Activated CD4-positive, alpha-beta memory T cell treated with anti-CD3 and anti-CD28 coated beads, Interleukin-2, amount 10 ng/mL, durations not matched to agents 7 days and 5 days (primary cell): ENCODE results near the gene GPC2. TPM values are rescaled to one million over a fixed set of nuclear protein-coding genes. Genes with fewer than 3 reads are reported as not detected.

Source experiments
- CTCF ChIA-PET: fragments of 350-600 bp; sonication (Branson Sonifier 250); formaldehyde crosslinking; loops from one replicate; lab custom pipeline; 2021; ENCODE audit warnings: antibody characterized with exemption, inconsistent platforms; lab: Charles Lee
- POLR2A ChIA-PET: fragments of 350-600 bp; sonication (Branson Sonifier 250); formaldehyde crosslinking; loops from one replicate; lab custom pipeline; 2021; ENCODE audit warnings: antibody characterized with exemption; lab: Charles Lee
- DNase-seq: peaks from one replicate; pipeline ENCODE4 v3.0.0-alpha.2; 2020
- H3K27ac Mint-ChIP-seq: one replicate; pipeline ENCODE4 v1.8.0; 2021; ENCODE audit warnings: mild to moderate bottlenecking, mixed read lengths
- H3K27me3 Mint-ChIP-seq: one replicate; pipeline ENCODE4 v1.8.0; 2021; ENCODE audit warnings: mixed read lengths
- H3K36me3 Mint-ChIP-seq: one replicate; pipeline ENCODE4 v1.8.0; 2021; ENCODE audit warnings: low read depth, mixed read lengths
- H3K4me1 Mint-ChIP-seq: one replicate; pipeline ENCODE4 v1.8.0; 2021; ENCODE audit warnings: mixed read lengths
- H3K4me3 Mint-ChIP-seq: one replicate; pipeline ENCODE4 v1.8.0; 2021; ENCODE audit warnings: mild to moderate bottlenecking, mixed read lengths
- H3K9me3 Mint-ChIP-seq: one replicate; pipeline ENCODE4 v1.8.0; 2021; ENCODE audit warnings: mixed read lengths
- total RNA-seq, 2 experiments: library from RNA; stranded (reverse); gene quantifications; one replicate each; pipeline ENCODE4 v1.2.3, GENCODE V29; 2021

The GPC2 gene
- total RNA-seq, 2 experiments from 2014 or later = 3.8 to 4.8 TPM

DNA sequence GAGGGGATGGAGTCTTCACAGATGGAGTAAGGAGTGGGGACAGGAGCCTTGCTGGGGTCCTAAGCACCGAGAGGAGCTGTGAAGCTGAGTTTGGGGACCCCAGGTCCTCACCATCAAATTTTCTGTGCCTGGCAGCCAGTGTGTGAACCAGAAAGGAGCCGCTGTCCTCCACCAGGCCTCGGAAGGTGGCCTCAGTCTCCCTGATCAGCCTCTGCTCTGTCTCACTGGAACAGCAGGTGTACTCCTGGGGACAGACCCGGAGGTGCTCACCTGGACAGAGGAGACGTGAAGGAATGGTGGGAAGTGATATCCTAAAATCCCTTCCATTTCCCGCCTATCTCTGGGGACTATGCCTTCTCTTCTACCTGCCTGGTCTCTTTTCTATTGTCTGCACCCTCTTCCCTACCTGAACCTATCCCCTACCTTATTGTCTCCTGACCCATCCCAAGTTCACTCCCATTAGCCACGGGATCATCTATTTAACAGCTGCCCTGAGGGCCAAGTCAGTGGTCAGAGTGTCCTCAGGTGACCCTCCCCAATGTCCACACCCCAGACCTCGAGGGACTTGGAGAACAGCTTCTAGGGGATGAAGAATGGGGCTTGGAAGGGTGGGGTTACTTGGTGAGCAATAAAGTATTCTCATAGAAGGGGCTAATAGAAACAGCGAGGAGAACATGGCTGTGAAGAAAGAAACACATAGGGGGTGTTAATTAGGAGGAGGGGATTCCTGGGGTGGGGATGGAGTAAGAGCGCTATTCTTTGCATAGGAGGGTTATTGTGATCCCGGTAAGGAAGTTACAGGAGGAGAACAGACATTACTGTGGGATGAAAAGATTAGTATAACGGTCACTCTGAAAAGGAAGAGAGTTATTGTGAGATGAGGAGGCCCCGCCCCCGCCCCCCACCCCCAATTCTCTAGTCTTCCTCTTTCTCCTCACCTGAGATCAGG is 811 bp downstream of the GPC2 start:
- Mint-ChIP-seq H3K9me3 (peaks cover 4% of the 10 kb centered on the region), H3K36me3 (peaks cover 9% of the 10 kb centered on the region), H3K27ac (peak overlapping the region; percentile 9), H3K4me1 (peaks cover 35% of the 10 kb centered on the region), H3K4me3 (peak overlapping the region; percentile 67), H3K27me3 (peaks cover 27% of the 10 kb centered on the region)
- CTCF ChIA-PET = interaction anchor here (0.9 to 2.5 kb wide), 9 partner anchors 9 to 170 kb away, joined by 3 to 14 read pairs (median 3); partner anchors contain the start of genes PVRIG and TRAPPC14
- POLR2A ChIA-PET = interaction anchor here (1.0 to 4.6 kb wide), 7 partner anchors 9 to 253 kb away, joined by 3 to 30 read pairs (median 5); partner anchors contain the start of genes AP4M1, GAL3ST4, LAMTOR4 and MCM7
- no peak for DNase-seq

DNA sequence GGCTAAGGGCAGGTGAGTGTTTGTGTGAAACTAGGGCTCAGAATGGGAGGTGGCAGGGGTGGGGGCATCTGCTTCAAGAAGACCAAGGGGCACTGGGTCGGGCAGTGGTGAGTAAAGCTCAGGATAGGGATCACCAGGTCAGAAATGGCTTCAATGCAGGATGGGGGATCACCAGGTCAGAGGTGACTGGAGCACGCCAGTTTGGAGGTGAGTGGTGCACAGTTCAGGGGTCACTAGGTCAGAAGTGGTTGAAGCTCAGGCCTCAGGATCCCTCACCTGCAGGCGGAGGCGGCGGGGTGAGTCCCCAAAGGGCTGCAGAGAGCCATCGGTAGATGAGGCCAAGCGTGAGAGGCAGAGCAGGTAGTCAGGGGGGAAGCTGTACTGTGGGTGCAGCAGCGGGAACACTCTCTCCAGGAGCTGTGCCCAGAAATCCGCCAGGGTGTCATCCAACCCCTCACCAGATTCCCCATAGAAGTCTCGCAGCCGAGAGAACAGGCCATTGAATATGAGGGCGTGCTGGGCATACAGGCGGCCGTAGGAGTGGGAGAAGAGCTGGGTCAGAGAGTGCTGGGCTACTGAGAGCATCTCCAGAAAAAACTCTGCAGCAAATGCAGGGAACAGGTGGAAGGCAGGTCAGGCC is 1.8 kb downstream of the GPC2 start:
- Mint-ChIP-seq H3K4me3 (no peak overlapping the region), H3K9me3 (peaks cover 2% of the 10 kb centered on the region), H3K27ac (no peak overlapping the region), H3K36me3 (peaks cover 2% of the 10 kb centered on the region), H3K27me3 (peaks cover 32% of the 10 kb centered on the region), H3K4me1 (peaks cover 32% of the 10 kb centered on the region)
- ChIA-PET CTCF (no interaction called here), POLR2A (interaction anchor here (1.0 to 1.4 kb wide), 3 partner anchors 9 to 74 kb away, joined by 3 to 5 read pairs (median 3); partner anchors contain the start of genes AP4M1, LAMTOR4 and MCM7)
- DNase-seq = no peak

DNA sequence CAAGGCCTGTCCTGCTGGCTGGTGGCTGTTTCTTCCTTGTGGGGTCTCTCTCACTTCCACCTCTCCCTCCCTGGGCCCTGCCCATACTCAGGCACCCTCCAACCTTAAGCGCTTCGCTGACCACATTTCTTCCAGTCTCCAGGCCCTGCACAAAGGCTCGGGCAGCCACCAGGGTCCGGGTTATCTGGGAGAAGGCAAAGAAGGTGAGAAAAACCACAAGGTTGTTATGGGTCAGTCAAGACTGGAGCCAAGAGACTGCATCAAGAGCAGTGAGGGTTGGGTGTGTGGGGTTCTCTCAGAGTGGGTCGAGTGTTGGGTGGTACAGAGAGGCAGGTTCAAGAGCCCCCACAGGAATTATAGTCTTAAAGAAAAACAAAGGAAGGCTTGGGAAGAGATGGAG is 2.6 kb downstream of the GPC2 start:
- Mint-ChIP-seq H3K9me3 (no peaks in the 10 kb centered on the region), H3K4me3 (no peak overlapping the region), H3K27ac (no peak overlapping the region), H3K27me3 (peaks cover 32% of the 10 kb centered on the region), H3K4me1 (peaks cover 38% of the 10 kb centered on the region), H3K36me3 (no peaks in the 10 kb centered on the region)
- ChIA-PET POLR2A (interaction anchor here (1.4 kb wide), 1 partner anchor 8 kb away, joined by 5 read pairs; no protein-coding TSS in a partner anchor), CTCF (no interaction called here)
- DNase-seq = no peak

DNA sequence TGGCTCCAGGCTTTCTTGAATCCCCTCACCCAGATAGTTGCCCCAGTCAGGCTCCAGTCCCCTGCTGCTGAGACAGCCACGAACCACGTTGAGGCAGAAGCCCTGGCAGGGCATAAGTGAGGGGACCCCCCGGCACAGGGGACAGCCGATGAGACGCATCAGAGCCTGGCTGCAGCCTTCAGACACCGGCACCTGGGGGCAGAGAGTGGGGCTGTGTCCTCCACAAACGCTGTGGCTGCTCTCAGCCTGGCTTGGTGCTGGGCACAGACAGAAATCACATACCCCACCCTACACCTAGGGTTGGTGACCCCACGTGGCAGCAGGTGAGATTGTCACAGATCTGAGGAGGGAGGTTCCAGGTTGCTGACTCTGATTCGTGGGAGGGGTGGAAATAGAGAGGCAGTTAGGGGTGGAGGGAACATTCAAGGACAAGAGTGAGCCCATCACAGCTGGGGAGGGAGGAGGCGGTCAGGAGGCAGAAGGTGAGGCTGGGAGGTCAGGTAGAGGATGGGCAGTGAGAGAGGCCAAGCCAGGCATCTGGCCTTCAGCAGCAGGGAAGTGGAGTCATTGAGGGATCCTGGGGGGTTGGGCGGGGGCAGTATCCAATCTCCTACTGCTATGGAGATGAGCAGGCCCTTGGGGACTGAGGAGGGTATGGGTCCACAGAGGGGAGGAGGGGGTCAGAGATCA is 3.2 kb downstream of the GPC2 start:
- H3K36me3 Mint-ChIP-seq = no peaks in the 10 kb centered on the region
- H3K4me3 Mint-ChIP-seq = no peak overlapping the region
- H3K9me3 Mint-ChIP-seq = no peaks in the 10 kb centered on the region
- DNase-seq = no peak
- no peak overlapping the region for H3K27ac Mint-ChIP-seq
- H3K4me1 Mint-ChIP-seq = peaks cover 41% of the 10 kb centered on the region
- H3K27me3 Mint-ChIP-seq = peaks cover 35% of the 10 kb centered on the region
- ChIA-PET CTCF (no interaction called here), POLR2A (no interaction called here)

DNA sequence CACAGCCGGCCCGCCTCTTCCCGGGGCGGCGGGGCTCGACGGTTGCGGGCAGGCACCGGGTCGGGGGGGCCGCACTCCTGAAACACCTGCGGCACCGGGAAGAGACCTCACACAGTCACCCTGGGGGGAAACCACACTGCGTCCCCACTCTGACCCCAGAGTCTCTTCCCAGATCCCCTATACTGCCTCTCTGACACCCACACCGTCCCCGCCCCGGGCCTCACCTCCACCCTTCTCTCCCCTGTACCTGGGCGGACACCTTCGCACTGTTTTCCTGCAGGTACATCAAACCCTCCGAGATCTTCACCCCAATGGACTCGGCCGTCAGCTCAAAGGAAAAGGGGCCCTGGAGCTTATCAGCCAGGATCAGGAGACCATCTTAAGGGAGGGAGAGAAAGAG is 5.3 kb downstream of the GPC2 start:
- ChIA-PET CTCF (interaction anchor here (1.1 to 1.5 kb wide), 4 partner anchors 14 to 39 kb away, joined by 3 to 4 read pairs (median 4); no protein-coding TSS in a partner anchor), POLR2A (interaction anchor here (2.5 kb wide), 1 partner anchor 14 kb away, joined by 20 read pairs; the partner anchor contains the start of gene TRAPPC14)
- peaks cover 52% of the 10 kb centered on the region for H3K27me3 Mint-ChIP-seq
- no peak for DNase-seq
- H3K4me1 Mint-ChIP-seq = peaks cover 52% of the 10 kb centered on the region
- no peaks in the 10 kb centered on the region for H3K9me3 Mint-ChIP-seq
- no peak overlapping the region for H3K27ac Mint-ChIP-seq
- peak overlapping the region; percentile 62 for H3K4me3 Mint-ChIP-seq
- no peaks in the 10 kb centered on the region for H3K36me3 Mint-ChIP-seq

DNA sequence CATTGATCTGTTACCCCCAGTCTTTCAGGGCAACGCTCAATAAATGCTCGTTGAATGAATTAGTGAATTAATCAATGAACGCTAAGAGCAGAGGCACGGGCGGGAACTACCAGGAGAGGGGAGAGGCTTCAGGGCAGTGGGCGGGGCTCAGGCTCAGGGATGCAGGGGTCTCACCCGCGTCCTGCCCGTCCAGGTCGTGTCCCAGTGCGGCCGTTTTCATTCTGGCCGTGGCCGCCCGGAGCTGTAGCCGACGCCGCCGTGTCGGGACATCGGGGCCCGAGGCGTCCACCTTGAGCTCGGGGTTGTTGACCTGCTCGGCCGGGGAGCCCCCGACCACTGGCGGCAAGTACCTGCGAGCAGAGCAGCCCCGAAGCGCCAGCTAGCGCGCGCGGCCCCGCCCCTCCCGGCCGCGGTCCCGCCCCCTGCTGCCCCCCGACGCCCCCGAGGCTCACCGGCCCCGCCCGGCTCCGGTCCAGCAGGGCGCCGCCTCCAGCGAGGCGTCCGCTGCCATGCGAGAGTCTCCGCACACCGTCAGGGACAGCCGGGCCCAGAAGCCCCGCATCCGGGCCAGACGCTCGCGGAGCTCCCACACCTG is 6.0 kb downstream of the GPC2 start:
- Mint-ChIP-seq H3K36me3 (no peaks in the 10 kb centered on the region), H3K4me3 (peak overlapping the region; percentile 47), H3K27me3 (peaks cover 51% of the 10 kb centered on the region), H3K27ac (no peak overlapping the region), H3K9me3 (no peaks in the 10 kb centered on the region), H3K4me1 (peaks cover 53% of the 10 kb centered on the region)
- POLR2A ChIA-PET = interaction anchor here (2.5 kb wide), 1 partner anchor 13 kb away, joined by 20 read pairs; the partner anchor contains the start of gene TRAPPC14
- DNase-seq = no peak
- CTCF ChIA-PET = interaction anchor here (1.1 to 1.3 kb wide), 3 partner anchors 19 to 38 kb away, joined by 3 to 4 read pairs (median 4); no protein-coding TSS in a partner anchor

DNA sequence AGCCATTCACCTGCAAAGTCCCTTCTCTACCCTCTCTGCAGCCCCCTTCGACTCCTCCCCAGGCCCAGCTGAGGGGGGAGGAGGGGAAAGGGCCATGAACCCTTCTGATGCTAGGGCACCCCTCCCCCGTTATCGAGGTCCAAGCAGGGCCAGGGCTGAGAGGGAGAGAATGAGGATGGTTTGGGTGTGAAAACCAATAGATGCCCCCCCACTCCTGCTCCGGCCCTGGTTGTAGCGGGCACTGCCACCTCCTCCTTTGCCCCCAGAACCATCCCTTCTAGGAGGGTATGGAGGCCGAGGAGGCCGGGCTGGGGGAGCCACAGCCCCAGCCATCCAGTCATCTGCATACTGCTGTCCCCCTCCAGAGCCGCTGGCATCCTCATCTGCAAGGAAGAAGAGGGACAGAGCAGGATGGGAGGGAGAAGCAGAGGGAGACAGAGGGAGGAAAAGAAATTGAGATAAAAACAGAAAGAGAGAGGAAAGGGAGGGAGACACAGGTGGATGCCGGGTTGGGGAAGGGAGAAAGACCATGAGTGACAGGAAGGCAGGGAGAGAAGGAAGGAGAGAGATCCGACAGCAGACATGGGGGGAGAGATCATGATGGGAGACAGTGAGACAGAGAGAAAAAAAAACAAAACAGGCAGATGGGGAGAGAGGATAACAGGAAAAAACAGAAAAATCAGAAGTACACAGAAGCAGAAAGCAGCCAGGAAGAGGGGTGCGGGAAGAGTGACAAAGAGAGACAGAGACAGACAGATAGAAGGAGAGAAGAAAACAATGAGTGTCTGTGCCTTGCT is 6.9 kb downstream of the GPC2 start:
- H3K36me3 Mint-ChIP-seq = no peaks in the 10 kb centered on the region
- peaks cover 60% of the 10 kb centered on the region for H3K4me1 Mint-ChIP-seq
- ChIA-PET CTCF (interaction anchor here (1.1 to 1.3 kb wide), 2 partner anchors 38 to 39 kb away, joined by 3 to 4 read pairs; no protein-coding TSS in a partner anchor), POLR2A (interaction anchor here (2.5 kb wide), 1 partner anchor 12 kb away, joined by 20 read pairs; the partner anchor contains the start of gene TRAPPC14)
- peak overlapping the region; percentile 47 for H3K4me3 Mint-ChIP-seq
- no peaks in the 10 kb centered on the region for H3K9me3 Mint-ChIP-seq
- H3K27me3 Mint-ChIP-seq = peaks cover 48% of the 10 kb centered on the region
- H3K27ac Mint-ChIP-seq = no peak overlapping the region
- DNase-seq = no peak

DNA sequence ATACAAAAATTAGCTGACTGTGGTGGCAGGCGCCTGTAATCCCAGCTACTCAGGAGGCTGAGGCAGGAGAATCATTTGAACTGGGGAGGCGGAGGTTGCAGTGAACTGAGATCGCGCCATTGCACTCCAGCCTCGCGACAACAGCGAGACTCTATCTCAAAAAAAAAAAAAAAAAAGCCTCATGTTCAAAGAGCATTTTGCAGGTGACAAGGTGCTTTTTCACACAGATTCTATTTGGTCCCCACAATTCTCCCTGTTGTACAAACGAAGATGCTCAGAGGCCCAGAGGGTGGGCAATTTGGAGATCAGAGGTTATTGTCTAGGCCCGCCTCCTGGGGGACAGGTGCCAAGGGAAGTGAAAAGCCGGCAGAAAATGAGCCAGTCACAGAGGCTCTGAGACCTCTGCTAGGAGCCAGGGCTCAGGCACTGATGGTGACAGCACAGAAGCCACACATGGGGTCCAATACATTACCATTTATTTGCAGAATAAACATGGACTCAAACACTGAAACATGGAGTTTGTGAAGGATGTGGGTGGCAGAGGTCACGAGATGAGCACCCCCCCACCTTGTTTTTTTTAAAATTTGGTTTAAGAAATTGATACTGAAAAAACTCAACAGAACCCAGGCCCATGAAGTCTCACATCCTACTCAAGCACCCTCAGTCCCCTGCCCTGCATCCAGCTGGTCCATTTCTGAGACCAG is 7.9 kb downstream of the GPC2 start:
- no peak for DNase-seq
- Mint-ChIP-seq H3K4me1 (peaks cover 63% of the 10 kb centered on the region), H3K36me3 (no peaks in the 10 kb centered on the region), H3K27me3 (peaks cover 43% of the 10 kb centered on the region), H3K27ac (no peak overlapping the region), H3K4me3 (no peak overlapping the region), H3K9me3 (no peaks in the 10 kb centered on the region)
- CTCF ChIA-PET = interaction anchor here (0.7 to 1.9 kb wide), 3 partner anchors 10 to 41 kb away, joined by 3 to 5 read pairs (median 3); no protein-coding TSS in a partner anchor
- POLR2A ChIA-PET = interaction anchor here (4.0 to 4.4 kb wide), 2 partner anchors 9 to 12 kb away, joined by 27 to 30 read pairs; partner anchors contain the start of genes GPC2, STAG3 and TRAPPC14

DNA sequence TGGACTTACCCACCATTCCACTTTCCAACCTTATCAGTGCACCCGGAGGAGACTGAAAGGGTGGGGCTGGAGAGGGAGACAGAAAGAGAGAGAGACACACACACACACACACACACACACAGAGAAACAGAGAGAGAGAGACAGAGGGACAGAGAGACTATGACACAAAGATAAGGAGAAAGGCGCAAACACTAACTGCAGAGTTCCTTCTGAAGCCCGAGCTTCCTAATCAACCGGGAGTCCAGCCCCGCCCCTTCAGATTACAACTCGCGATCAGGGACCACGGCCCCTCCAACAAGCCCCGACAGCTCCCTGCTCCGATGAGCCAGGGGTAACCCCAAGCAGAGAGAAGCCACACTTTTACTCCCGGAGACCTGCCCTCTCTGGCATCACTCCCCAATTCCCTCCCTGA is 9.3 kb downstream of the GPC2 start:
- Mint-ChIP-seq H3K4me1 (peaks cover 76% of the 10 kb centered on the region), H3K4me3 (peak overlapping the region; percentile 58), H3K36me3 (no peaks in the 10 kb centered on the region), H3K9me3 (no peaks in the 10 kb centered on the region), H3K27me3 (peaks cover 37% of the 10 kb centered on the region), H3K27ac (peak overlapping the region; percentile 11)
- DNase-seq = no peak
- ChIA-PET POLR2A (interaction anchor here (1.0 to 4.4 kb wide), 3 partner anchors 10 to 54 kb away, joined by 3 to 30 read pairs (median 27); partner anchors contain the start of genes GPC2, STAG3 and TRAPPC14), CTCF (interaction anchor here (1.0 to 2.6 kb wide), 4 partner anchors 9 to 35 kb away, joined by 3 to 10 read pairs (median 4); partner anchors contain the start of genes GPC2 and STAG3)
